Measurements from ENCODE around the gene RCAN2.
"Not testable (repeated sequence)": the region's sequence is repeated elsewhere in the genome, so short reads cannot be mapped to it uniquely, and the experiment has no call there.

The RCAN2 gene

GRCh38 chr6:46438245-46438644 lies 53.0 kb downstream of the RCAN2 start:
- DNase-seq, result no peak

- DNase-seq, result no peak
These were observed 53.5 kb downstream of the RCAN2 start for GRCh38 chr6:46437671-46438221.

GRCh38 chr6:46422619-46423018 lies 68.6 kb downstream of the RCAN2 start:
- no peak for DNase-seq

GRCh38 chr6:46421939-46422338 lies 69.3 kb downstream of the RCAN2 start:
- no peak for DNase-seq

GRCh38 chr6:46420921-46421638 lies 70.2 kb downstream of the RCAN2 start:
- DNase-seq, result no peak

GRCh38 chr6:46419576-46420002 lies 71.7 kb downstream of the RCAN2 start:
- DNase-seq, result peak; percentile 24

- DNase-seq, result no peak
These were observed 76.9 kb downstream of the RCAN2 start for GRCh38 chr6:46414398-46414797.

GRCh38 chr6:46412662-46413061 lies 78.6 kb downstream of the RCAN2 start:
- no peak for DNase-seq

GRCh38 chr6:46411456-46412197 lies 79.6 kb downstream of the RCAN2 start:
- DNase-seq, result no peak

GRCh38 chr6:46410334-46410953 lies 80.8 kb downstream of the RCAN2 start:
- peak; percentile 70 for DNase-seq

GRCh38 chr6:46407776-46408530 lies 83.3 kb downstream of the RCAN2 start:
- DNase-seq, result no peak

GRCh38 chr6:46407246-46407645 lies 84.0 kb downstream of the RCAN2 start:
- DNase-seq, result no peak

GRCh38 chr6:46405620-46406180 lies 85.5 kb downstream of the RCAN2 start:
- not testable (repeated sequence) for DNase-seq

GRCh38 chr6:46400898-46401297 lies 90.4 kb downstream of the RCAN2 start:
- no peak for DNase-seq

GRCh38 chr6:46395530-46395929 lies 95.7 kb downstream of the RCAN2 start:
- no peak for DNase-seq

GRCh38 chr6:46393940-46394337 lies 97.3 kb downstream of the RCAN2 start:
- no peak for DNase-seq

- no peak for DNase-seq
These were observed 97.9 kb downstream of the RCAN2 start for GRCh38 chr6:46393161-46393939.

GRCh38 chr6:46392294-46392693 lies 99.0 kb downstream of the RCAN2 start:
- DNase-seq, result no peak

GRCh38 chr6:46390153-46390876 lies 100.9 kb downstream of the RCAN2 start:
- no peak for DNase-seq

- not testable (repeated sequence) for DNase-seq
These were observed 103.5 kb downstream of the RCAN2 start for GRCh38 chr6:46387728-46388127.

GRCh38 chr6:46381579-46381978 lies 109.7 kb downstream of the RCAN2 start:
- DNase-seq, result no peak

All from NCI-H1092 treated with DMSO at 0.1 percent for 48 hours (cell line).